Dermis blood vessel endothelial cell (primary cell): ENCODE measurements around the gene RNF25. TPM values are rescaled to one million over a fixed set of nuclear protein-coding genes. Genes with fewer than 3 reads are reported as not detected.
A peak's percentile ranks its signal among the peaks of the same experiment; 100 is the strongest.

ENCODE experiments used
- DNase-seq: peaks from one replicate; pipeline ENCODE4 v3.0.0; 2010
- total RNA-seq: library from RNA; depleted of rRNA; stranded (reverse); fragments of >200 nt; gene quantifications from 2 replicates; pipeline ENCODE4 v1.2.3, GENCODE V29; 2014

RNF25 gene, protein sequence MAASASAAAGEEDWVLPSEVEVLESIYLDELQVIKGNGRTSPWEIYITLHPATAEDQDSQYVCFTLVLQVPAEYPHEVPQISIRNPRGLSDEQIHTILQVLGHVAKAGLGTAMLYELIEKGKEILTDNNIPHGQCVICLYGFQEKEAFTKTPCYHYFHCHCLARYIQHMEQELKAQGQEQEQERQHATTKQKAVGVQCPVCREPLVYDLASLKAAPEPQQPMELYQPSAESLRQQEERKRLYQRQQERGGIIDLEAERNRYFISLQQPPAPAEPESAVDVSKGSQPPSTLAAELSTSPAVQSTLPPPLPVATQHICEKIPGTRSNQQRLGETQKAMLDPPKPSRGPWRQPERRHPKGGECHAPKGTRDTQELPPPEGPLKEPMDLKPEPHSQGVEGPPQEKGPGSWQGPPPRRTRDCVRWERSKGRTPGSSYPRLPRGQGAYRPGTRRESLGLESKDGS
- 21.1 and 35.7 TPM in 2 replicates for total RNA-seq

DNA sequence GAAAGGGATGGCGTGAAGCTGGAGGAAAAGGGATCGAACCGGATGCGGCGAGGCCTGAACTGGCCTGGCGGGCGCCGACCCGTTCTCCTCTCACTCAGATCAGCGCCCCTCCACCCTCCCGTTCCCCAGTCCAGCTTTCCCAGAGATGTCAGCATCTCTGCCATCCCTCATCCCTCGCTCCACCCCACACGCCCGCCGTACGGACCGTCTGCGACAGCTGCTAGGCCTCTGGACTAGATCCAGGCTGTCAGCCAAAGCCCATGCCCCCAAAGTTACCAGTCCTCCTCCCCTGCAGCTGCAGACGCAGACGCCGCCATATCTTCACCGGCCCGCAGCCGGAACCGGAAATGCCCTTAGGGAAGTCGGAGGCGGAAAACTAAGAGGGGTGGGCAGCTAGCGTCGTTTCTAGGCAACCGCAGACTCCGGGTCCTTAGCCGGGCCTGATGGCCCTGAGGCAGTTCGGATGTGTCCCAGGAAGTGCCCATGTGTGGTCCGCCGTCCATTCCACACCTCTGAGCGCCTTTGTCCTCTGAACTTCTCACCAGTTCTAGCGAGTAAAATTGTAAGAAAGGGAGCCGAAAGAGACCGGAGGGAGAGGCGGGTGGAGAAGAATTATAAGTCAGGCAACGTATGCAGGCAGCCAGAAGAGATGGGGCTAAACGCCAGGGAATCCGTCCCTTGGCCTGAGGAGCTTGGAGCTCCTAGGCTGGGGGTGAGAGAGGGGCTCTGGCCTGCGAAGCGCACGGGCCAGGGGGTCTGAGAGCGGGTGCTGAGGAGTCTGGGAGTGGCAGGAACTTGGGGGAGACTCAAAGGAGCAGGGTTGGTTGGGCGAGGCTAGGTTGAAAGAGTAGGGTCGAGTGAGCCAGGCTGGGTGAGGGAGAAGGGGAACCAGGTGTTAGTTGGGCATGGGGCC is at the start of gene RNF25, which contains the start of gene STK36:
Gene RNF25, minus strand, starts transcription at position 349 of the 913 bp plus-strand sequence. Its CDS starts 32 bp downstream, at position 317.
Gene STK36, plus strand, starts transcription at position 433 of the 913 bp plus-strand sequence. CDS start 744 bp downstream, outside the sequence.
- peak; percentile 85 for DNase-seq

DNA sequence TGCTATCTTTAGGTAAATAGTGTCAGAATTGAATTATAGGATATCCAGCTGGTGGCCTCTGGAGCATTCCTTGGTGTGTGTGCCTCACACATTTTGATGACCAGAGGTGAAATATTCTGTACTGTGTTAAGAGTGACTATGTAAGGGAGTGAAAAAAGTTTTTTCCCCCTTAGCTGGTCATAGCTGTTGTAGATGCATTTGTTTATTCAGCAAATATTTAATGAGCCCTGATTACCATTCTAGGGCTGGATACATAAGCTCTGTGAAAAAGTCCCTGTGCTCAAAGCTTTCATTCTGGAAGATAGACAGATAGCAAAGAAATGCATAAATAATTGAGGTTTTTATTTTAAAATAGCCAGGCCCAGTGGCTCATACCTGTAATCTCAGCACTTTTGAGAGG is 49.7 kb upstream of the RNF25 start:
- DNase-seq: no peak

DNA sequence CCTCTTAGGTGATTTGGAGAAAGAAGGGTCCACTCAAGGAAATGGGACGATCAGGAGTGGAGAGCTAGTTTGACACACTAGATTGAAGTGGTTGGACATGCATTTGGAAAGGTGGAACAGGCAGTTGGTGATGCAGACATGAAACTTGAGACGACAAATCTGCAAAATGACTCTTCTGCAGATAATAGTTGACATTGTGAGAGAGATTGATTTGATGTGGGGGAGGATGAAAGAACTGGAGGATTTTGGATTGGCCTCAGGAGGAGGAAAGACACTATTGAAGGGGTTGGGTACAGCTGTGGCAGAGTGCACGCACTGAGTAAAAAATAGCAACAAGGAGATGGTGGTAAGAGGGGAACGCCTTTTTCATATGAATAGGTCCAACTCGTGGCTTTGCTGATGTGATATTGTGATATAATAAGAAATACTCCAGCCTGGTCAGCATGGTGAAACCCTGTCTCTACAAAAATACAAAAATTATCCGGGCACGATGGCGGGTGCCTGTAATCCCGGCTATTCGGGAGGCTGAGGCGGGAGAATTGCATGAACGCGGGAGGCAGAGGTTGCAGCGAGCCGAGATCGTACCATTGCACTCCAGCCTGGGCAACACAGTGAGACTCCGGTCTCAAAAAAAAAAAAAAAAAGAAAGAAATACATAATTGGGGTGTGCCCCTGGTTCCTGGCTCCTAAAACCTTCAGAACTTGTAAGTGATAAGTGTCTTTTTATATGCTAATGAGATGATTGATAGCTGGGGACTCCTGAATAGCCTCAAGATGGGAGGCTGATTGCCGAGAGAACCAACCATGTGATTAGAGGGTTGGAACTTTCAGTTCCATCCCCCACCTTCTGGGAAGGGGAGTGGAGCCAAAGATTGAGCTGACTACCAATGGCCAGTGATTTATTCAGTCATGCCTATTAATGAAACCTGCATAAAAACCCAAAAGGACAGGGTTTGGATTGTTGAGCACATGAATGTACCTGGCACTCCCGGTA is 48.5 kb upstream of the RNF25 start:
- DNase-seq: no peak

DNA sequence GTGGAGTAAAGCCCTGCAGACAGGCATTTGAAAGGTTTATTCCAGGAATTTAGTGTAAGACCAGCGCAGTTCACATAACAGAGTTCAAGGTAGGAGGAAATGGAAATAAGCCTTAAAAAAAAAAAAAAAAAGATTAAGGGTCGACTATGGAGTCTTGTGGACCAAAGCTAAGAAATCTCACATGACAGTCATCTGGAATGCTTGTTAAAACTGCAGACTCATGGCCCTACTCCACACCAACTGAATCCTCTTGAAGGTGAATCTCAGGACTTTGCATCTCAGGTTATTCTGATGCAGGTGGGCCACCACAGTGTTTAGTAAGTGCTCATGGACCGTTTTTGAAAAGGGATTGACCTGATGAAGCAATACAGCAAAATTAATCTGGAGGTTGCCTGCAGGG is 47.7 kb upstream of the RNF25 start:
- DNase-seq: no peak

DNA sequence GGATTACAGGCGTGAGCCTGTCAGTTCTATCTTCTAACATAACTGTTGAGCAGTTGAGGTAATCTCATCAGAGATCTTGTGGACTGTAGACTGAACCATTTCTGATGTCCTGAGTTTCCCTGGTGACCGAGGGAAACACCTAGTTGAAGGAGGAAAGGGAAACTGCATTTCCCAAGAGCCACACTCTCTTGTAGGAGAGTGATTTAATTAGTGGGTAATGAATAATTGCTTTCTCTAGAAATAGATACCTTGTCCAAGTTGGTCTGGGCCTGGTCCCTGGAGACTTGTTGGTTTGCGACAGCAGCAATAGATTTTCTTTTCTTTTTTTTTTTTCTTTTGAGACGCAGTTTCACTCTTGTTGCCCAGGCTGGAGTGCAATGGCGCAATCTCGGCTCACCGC is 46.3 kb upstream of the RNF25 start:
- DNase-seq: no peak

DNA sequence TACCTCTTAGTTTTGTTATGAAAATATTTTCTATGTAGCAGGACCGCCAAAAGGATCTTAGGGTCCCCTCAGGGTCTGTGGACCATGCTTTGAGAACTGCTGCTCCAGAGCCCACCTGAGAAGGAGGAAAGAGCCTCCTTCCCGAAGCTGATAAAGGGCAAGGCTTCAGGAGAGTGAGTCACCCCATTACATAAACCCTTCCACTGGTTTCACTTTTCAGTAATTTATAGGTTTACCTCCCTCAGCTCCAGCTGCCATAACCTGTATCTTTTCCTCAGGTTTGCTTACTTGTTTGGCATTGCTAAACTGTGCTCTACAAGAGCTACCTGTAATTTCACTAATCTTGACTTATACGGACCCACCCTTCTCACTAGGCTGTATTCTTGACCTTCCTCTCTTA is 45.5 kb upstream of the RNF25 start:
- peak; percentile 22 for DNase-seq

DNA sequence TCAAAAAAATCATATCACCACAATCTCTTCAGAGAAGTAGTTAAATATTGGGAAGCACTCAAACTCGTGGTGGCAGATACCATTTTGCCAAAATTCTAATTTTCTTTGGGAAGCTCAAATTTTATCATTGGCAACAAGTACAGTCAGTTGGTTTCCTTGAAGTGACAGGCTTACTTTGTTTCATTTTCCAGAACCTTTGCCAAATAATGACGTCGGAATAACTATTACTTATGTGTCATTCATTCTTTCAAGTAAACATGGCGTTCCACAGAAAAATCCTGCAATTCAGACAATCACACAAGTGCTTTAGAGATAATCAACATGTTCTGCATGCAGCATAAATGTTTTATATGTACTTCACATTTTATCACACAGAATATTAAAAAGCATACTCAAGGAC is 44.3 kb upstream of the RNF25 start:
- DNase-seq: peak; percentile 69

DNA sequence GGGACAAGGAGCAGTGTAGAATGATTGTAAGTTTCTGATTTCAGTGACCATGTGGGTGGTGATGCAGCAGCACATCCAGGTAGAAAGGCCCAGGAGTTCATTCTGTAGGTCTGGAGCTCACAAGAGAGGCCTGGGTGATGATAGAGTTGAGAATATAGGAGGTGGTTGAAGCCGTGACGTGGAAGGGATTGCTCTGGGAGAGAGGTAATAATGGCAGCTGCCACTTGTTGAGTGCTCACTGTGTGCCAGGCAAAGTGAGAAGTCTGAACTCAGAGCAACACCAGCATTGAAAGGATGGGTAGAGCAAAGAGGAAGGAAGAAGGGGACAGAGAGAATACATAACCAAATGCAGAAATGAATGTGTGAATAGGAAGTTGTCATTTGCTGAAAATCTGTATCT is 42.1 kb upstream of the RNF25 start:
- no peak for DNase-seq

DNA sequence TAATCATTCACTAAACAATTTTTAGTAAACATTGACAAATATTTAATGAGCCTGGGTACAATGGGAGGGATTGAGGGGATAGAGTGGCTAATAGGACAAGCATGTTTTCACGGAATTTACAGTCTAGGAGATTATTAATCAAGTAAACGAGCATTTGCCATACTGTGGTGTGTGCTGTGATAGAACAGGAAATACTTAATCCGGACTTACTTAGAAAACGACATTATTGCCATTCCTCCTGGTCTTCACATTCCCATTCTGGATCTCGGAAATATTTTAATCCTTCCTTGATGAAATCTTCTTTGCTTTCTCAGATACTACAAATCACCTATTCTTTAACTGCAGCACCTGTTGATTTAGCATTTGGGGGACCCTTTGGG is 39.7 kb upstream of the RNF25 start:
- peak; percentile 32 for DNase-seq

DNA sequence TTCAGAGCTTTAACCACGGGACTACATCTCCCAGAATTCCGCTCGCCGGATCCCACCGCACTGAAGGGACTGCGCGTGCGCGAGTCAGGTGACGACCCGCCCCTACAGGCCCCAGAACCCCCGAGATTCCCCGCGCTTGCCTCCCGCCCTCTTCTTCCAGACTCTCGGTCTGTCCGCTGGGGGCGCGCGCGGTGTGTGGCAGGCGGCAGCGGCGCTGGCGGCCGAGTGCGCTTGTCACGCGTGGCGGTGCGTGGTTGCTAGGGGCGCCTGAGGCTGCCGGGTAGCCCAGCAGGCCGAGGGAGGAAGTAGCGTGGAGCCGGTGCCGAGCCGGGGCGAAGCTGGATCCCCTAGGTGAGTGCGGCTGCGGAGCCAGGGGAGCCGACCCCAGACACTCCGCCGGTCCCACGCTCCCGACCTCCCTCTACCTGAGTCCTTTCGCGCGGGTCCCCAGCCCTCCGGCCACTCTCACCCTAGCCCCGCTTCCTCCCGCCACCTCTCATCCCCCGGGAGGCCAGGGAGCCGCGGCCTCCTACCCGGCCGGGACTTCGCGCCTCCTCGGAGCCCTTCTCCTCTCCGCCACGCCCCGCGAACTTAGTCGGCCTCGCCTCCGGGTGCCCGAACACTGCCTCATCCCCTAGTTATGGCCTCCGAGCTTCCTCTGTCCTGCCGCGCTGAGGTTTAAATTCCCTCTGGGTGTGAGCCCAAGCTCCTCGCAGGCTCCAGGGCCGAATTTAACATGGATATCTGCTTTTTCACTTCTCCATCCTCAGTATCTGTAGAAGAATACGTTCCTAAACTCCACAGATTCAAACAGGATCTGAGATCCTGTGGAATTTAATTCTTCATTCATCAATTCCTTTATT is 39.1 kb upstream of the RNF25 start, which contains the start of gene TTLL4:
Gene TTLL4, plus strand, starts transcription at position 149 of the 863 bp plus-strand sequence. CDS start 26,842 bp downstream, outside the sequence.
- DNase-seq: peak; percentile 98

DNA sequence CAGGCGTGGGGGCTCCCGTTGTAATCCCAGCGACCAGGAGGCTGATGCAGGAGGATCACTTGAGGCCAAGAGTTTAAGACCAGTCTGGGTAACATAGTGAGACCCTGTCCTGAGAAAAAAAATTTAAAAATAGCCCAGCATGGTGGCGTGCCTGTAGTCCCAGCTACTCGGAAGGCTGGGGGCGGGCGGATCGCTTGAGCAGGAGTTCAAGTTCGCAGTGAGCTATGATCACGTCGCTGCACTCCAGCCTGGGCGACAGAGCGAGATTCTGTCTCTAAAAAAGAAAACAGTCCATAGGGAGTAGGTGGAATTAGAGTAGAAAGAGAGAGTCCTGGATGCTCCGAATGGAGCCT is 38.5 kb upstream of the RNF25 start:
- DNase-seq: no peak

DNA sequence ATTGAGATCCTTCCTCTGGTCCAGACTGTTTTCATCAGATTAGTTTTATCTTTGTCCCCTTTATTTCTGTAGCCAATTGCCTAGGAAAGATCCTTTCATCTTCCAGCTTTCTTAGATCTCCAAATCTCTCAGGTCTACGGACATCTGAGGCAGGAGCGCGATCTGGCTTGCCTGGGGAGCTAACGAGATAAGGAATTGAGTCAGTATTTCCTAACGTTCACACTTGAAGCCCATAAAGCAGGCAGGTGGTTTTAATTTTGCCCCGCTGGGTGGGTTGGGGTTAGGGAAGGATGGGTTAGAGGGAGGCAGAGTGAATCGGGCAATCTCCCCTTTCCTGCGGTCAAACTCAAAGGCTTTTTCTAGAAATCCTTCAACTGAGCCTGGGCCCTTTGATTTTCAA is 38.1 kb upstream of the RNF25 start:
- DNase-seq: no peak

DNA sequence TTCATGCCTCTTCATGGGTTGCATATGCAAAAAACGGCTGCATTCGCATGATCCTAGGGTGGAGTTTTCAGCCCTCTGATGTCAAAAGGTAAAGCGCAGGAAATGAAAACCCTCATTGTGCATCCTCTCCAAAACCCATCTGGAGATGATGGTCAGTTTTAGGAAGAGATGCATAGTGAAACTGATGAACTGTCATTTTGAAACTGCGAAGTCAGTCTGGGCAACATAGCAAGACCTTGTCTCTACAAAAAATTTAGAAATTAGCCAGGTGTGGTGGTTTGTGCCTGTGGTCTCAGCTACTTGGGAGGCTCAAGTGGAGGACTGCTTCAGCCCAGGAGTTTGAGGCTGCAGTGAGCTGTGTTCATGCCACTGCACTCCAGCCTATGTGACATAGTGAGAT is 36.3 kb upstream of the RNF25 start:
- DNase-seq: no peak

DNA sequence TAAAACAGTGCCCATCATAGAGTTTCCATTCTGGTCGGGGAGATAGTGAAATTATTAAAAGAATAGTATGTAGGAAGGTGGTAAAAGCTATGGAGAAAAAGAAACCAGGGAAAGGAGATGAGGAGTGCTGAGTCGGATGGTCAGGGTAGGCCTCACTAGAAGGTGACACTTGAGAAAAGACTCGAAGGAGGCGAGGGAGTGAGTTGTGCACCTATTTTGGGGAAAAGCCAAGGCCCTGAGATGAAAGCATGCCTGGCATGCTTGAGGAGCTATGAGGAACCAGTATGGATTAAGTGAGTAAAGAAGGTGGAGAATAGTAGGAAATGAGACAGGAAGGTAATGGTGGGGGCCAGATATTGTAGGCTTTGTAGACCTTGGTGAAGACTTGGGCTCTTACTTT is 31.5 kb upstream of the RNF25 start:
- DNase-seq: no peak

DNA sequence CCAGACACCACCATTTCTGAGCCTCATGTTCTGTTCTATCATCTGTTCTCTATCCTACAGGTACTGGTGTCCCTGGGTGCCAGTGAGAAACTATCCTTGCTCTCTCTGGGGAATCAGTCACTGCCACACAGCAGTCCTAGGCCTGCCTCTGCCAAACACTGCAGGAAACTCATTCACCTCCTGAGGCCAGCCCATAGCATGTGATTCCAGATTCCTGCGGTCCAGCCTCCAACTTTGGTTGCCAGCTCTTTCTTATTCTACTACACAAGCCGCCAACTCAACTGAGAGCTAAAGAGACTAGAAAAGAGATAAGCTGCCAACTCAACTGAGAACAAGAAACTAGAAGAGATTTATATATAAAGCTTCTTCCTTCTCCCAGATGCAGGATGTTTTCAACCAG is 30.0 kb upstream of the RNF25 start:
- no peak for DNase-seq

DNA sequence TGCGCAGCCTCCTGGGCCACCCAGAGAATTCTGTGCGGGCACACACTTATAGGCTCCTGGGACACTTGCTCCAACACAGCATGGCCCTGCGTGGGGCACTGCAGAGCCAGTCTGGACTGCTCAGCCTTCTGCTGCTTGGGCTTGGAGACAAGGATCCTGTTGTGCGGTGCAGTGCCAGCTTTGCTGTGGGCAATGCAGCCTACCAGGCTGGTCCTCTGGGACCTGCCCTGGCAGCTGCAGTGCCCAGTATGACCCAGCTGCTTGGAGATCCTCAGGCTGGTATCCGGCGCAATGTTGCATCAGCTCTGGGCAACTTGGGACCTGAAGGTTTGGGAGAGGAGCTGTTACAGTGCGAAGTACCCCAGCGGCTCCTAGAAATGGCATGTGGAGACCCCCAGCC is 27.1 kb upstream of the RNF25 start:
- no peak for DNase-seq

DNA sequence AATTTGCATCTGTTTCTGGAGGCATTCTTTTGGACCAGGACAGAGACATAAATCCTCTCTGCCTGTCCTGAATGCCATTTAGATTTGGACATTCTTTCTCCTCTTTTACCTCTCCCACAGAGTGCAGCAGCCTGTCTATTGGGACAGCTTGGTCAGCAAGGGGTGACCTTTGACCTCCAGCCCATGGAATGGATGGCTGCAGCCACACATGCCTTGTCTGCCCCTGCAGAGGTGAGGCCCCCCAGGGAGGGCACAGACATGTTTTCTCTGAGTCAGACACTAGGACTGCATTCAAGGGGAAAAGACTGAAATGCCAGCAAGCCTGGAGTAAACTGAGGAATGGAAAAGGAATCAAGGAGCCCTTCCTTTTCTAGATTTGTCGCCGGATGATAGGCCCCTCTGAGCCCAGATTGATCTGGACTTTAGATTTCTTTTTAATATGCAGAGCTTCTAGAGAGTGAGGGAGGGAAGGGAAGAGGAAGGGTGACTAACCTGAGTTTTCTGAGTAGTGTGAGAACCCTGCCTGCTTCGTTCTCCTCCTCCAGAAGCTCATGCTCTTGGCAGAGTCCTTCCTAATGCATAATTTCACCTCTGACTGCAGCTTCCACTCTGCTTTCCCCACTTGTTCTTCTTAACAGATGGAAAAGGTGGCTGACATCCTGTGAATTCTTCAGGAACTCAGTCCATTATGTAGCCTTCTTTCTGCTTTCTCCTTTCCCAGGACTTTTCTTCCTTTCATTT is 22.8 kb upstream of the RNF25 start:
- DNase-seq: peak; percentile 10

DNA sequence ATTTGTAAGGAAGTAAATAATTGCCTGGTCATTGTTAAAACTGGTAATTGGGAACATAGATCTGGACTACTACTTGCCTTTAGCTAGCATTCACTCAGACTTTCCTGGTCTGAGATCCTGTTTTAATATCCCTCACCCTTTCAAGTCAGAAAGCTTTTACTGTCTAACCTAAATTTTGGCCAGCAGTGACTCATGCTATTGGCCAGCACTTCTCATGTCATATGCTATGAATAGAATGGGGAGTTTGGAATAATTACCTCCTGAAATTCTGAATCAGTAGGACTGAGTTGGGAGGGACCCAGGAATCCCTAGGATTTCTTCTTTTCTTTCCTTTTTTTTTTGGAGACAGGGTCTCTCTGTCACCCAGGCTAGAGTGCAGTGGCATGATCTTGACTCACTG is 19.4 kb upstream of the RNF25 start:
- DNase-seq: no peak

DNA sequence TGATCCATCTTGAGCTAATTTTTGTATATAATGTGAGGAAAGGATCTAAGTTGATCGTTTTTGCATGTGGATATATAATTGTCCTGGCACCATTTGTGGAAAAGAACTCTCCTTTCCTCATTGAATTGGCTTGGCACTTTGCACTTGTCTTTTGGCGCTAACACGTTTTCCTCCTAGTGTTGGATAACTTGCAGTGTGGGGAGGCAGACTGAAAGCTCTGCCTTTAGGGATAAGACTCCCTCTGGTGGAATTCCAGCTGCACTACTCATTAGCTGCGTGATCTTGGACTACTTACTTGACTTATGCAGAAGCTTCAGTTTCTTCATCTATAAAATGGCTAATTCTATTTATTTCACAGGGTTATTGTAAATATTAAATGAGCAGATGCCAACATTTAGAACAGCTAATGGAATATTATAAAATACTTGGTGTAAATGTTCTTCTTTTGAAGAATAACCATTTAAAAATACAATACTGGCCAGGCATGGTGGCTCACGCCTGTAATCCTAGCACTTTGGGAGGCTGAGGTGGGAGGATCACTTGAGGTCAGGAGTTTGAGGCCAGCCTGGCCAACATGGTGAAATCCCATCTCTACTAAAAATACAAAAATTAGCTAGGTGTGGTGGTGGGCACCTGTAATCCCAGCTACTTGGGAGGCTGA is 15.7 kb upstream of the RNF25 start:
- DNase-seq: peak; percentile 90

DNA sequence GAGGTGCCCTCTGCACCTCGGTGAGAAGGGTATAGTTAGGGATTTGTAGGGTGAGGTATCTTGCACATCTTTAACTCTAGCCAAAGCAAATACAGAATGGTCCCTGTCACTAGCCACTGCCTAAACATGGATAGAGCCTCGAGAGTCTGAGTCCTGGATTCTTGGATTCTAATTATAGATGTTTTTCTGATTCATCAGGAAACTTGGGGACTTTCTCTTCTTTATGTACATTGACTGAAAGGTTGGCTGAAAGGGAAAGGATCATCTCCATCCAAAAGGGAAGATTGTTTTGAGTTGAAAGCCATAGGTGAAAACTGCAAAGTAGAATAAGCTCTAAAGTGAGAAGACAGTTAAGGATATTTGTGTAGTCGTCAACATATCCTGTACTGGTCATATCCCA is 8.3 kb upstream of the RNF25 start:
- no peak for DNase-seq
